Measurements from ENCODE around the gene F7.
"Not testable (repeated sequence)": the region's sequence is repeated elsewhere in the genome, so short reads cannot be mapped to it uniquely, and the experiment has no call there.

Gene F7

DNA sequence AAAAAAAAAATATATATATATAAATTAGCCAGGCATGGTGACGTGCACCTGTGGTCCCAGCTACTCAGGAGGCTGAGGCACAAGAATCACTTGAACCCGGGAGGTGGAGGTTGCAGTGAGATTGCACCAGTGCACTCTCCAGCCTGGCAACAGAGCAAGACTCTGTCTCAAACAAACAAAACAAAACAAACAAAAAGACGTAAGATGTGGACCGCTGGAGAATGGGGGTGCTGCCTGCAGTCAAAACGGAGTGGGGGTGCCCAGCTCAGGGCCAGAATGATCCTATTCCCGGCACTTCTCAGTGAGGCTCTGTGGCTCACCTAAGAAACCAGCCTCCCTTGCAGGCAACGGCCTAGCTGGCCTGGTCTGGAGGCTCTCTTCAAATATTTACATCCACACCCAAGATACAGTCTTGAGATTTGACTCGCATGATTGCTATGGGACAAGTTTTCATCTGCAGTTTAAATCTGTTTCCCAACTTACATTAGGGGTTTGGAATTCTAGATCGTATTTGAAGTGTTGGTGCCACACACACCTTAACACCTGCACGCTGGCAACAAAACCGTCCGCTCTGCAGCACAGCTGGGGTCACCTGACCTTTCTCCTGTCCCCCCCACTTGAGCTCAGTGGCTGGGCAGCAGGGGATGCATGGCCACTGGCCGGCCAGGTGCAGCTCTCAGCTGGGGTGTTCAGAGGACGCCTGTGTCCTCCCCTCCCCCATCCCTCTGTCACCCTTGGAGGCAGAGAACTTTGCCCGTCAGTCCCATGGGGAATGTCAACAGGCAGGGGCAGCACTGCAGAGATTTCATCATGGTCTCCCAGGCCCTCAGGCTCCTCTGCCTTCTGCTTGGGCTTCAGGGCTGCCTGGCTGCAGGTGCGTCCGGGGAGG, at the start of gene F7:
F7 (plus strand) TSS at position 760 of the 889 bp plus-strand sequence; CDS start at position 811, 51 bp downstream.
- TF ChIP-seq, protein P1, sequence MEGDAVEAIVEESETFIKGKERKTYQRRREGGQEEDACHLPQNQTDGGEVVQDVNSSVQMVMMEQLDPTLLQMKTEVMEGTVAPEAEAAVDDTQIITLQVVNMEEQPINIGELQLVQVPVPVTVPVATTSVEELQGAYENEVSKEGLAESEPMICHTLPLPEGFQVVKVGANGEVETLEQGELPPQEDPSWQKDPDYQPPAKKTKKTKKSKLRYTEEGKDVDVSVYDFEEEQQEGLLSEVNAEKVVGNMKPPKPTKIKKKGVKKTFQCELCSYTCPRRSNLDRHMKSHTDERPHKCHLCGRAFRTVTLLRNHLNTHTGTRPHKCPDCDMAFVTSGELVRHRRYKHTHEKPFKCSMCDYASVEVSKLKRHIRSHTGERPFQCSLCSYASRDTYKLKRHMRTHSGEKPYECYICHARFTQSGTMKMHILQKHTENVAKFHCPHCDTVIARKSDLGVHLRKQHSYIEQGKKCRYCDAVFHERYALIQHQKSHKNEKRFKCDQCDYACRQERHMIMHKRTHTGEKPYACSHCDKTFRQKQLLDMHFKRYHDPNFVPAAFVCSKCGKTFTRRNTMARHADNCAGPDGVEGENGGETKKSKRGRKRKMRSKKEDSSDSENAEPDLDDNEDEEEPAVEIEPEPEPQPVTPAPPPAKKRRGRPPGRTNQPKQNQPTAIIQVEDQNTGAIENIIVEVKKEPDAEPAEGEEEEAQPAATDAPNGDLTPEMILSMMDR (IDR thresholded peaks at IDR 0.05), result no peak
- TF ChIP-seq ZFX (IDR thresholded peaks at IDR 0.05; ENCODE audit: borderline replicate concordance), result no peak
- no peak within 1 kb of the TSS for H3K27ac ChIP-seq

DNA sequence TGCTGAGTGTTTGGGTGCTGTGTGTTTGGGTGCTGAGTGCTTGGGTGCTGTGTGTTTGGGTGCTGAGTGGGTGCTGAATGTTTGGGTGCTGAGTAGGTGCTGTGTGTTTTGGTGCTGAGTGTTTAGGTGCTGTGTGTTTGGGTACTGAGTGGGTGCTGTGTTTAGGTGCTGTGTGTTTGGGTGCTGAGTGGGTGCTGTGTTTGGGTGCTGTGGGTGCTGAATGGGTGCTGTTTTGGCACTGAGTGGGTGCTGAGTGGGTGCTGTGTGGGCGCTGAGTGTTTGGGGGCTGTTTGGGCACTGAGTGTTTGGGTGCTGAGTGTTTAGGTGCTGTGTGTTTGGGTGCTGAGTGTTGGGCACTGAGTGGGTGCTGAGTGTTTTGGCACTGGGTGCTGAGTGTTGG, 48.5 kb upstream of the F7 start:
- TF ChIP-seq, protein P1 (IDR thresholded peaks at IDR 0.05), result no peak
- TF ChIP-seq ZFX (IDR thresholded peaks at IDR 0.05; ENCODE audit: borderline replicate concordance), result no peak
- H3K27ac ChIP-seq, result no peak overlapping the region

DNA sequence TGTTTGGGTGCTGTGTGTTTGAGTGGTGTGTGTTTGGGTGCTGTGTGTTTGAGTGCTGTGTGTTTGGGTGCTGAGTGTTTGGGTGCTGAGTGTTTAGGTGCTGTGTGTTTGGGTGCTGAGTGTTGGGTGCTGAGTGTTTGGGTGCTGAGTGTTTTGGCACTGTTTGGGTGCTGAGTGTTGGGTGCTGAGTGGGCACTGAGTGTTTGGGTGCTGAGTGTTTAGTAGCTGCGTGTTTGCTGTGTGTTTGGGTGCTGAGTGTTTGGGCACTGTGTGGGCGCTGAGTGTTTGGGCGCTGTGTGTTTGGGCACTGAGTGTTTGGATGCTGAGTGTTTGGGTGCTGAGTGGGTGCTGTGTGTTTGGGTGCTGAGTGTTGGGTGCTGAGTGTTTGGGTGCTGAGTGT, 48.0 kb upstream of the F7 start:
- H3K27ac ChIP-seq, result not testable (repeated sequence)

DNA sequence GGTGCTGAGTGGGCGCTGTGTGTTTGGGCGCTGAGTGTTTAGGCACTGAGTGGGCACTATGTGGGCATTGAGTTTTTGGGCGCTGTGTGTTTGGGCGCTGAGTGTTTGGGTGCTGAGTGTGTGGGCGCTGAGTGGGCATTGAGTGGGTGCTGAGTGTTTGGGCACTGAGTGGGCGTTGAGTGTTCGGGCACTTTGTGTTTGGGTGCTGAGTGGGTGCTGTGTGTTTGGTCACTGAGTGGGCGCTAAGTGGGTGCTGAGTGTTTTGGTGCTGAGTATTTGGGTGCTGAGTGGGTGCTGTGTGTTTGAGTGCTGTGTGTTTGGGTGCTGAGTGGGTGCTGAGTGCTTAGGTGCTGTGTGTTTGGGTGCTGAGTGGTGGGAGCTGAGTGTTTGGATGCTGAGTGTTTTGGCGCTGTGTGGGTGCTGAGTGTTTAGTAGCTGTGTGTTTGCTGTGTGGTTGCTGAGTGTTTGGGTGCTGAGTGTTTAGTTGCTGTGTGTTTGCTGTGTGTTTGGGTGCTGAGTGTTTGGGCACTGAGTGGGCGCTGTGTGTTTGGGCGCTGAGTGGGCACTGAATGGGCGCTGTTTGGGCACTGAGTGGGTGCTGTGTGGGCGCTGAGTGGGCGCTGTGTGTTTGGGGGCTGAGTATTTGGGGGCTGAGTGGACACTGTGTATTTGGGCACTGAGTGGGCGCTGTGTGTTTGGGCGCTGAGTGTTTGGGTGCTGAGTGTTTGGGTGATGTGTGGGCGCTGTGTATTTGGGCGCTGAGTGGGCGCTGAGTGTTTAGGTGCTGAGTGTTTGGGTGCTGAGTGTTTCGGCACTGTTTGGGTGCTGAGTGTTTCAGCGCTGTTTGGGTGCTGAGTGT, 47.2 kb upstream of the F7 start:
- TF ChIP-seq, protein P1 (IDR thresholded peaks at IDR 0.05), result no peak
- TF ChIP-seq ZFX (IDR thresholded peaks at IDR 0.05; ENCODE audit: borderline replicate concordance), result no peak
- no peak overlapping the region for H3K27ac ChIP-seq

DNA sequence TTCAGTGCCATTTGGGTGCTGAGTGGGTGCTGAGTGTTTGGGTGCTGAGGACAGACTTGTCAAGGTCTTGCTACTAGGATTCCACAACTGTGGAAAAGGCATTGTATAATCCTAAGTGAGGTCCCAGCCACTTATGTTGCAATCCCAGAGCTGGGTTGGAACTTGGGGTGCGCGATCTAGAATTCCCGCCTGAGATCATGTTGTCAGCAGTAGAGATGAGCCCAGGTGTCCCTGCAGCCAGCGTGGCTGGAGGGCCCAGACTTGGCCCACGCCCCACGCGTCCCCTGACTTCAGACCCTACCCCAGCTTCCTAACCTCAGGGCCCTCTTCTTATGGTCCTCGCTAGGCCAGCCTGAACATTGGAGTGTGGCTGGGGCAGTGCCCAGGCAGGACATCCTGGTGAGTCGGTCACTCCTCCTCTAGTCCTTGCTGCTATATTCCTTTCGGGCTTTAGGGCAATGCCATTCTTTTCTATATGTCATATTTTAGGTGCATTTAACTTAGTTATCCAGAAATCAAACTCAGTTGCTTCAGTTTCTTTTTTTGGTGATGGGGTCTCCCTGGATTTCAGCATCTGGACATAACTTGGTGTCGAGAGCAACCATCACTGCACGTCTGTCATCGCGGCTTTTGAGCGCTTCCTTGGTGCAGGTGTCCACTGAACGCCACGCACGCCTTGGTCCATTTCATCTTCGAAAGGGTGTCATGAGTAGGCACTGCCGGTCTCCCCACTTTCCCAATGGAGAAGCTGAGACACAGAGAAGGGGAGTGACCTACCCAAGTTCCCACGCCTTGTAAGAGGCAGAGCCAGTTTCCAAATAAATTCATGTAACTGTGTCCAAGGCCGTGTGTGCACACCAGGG, 46.4 kb upstream of the F7 start:
- no peak for TF ChIP-seq ZFX (IDR thresholded peaks at IDR 0.05; ENCODE audit: borderline replicate concordance)
- TF ChIP-seq, protein P1 (IDR thresholded peaks at IDR 0.05), result no peak
- H3K27ac ChIP-seq, result no peak overlapping the region

DNA sequence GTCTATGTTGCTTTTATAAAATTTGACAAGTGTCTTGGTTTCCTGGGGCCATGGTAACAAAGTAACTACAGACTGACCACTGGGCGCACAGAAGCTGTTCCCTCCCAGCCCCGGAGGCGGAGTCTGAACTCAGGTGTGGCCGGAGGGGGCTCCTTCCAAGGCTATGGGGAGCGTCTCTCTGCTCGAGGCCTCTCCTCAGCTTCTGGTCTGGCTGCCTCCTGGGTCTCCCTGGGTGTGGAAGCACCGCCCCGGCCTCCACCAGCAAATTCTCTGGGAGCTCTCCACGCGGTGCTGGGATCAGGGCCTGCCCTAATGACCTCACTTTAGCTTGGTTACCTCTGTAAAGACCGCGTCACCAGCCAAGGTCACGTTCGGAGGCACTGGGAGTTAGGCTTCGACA, 45.7 kb upstream of the F7 start:
- no peak for TF ChIP-seq ZFX (IDR thresholded peaks at IDR 0.05; ENCODE audit: borderline replicate concordance)
- TF ChIP-seq, protein P1 (IDR thresholded peaks at IDR 0.05), result no peak
- H3K27ac ChIP-seq, result no peak overlapping the region

All from 22Rv1 (cell line).